Gastrocnemius medialis (tissue), 4 donors: ENCODE measurements around the gene RAB6B.

Source experiments
- CTCF ChIP-seq, 5 experiments: fragments of 450-650 bp in 3 of 5; fragments of 200-600 bp in 2 of 5; sonication (generic) in 2 of 5; IDR thresholded peaks in 4 of 5; conservative IDR thresholded peaks in 1 of 5; 1 replicate in 4 of 5; 2 replicates in 1 of 5; pipeline ENCODE4 v1.5.1; 2016 to 2019; ENCODE audit warnings: antibody characterized with exemption in 5 of 5, mild to moderate bottlenecking in 3 of 5, moderate library complexity in 3 of 5
- POLR2A ChIP-seq, 2 donors: fragments of 450-650 bp; IDR thresholded peaks; one replicate each; pipeline ENCODE4 v1.6.1; 2017; ENCODE audit warnings: antibody characterized with exemption in 2 of 2, mild to moderate bottlenecking in 2 of 2, moderate library complexity in 2 of 2

- TF ChIP-seq CTCF (IDR thresholded peaks at IDR 0.05 in 4 of 5, conservative IDR thresholded peaks at IDR 0.05 in 1 of 5) (no peak), POLR2A (IDR thresholded peaks at IDR 0.05) (no peak)
Observed at GRCh38 chr3:133860519-133860918, 35.2 kb downstream of the RAB6B start.
